ENCODE measurements around the gene RASSF6. TPM values are rescaled to one million over a fixed set of nuclear protein-coding genes. Genes with fewer than 3 reads are reported as not detected.

RASSF6 gene
- total and polyA plus RNA-seq, 2 donors (not counting 1 experiment from before 2014, with no cell fraction given) = under 0.01 to 0.01 TPM

- Histone ChIP-seq H3K9me3 (ENCODE audit: control insufficient read depth, insufficient read depth, low read depth, low read length) (no peaks in the 10 kb centered on the region), H3K36me3 (ENCODE audit: control insufficient read depth, insufficient read depth, low read length) (no peaks in the 10 kb centered on the region), H3K9ac (ENCODE audit: insufficient read depth, low read length) (no peak overlapping the region), H3K27ac (ENCODE audit: insufficient read depth, low read length) (no peak overlapping the region), H3K4me1 (ENCODE audit: control insufficient read depth, extremely low read depth, insufficient read depth, low read length) (no peaks in the 10 kb centered on the region), H3K4me2 (ENCODE audit: extremely low read depth, insufficient read depth, low read length) (no peak overlapping the region), H2AFZ (ENCODE audit: low read length) (no peak overlapping the region), H3K27me3 (ENCODE audit: control insufficient read depth, insufficient read depth, low read length) (peaks cover 3% of the 10 kb centered on the region), H4K20me1 (ENCODE audit: control insufficient read depth, extremely low read depth, insufficient read depth, low read length) (no peaks in the 10 kb centered on the region), H3K4me3 (replicated peaks in 1 of 4; ENCODE audit: control extremely low read depth in 1 of 4, insufficient read depth in 1 of 4, low read depth in 3 of 4, low read length in 4 of 4) (no peak overlapping the region), H3K79me2 (ENCODE audit: control insufficient read depth, insufficient read depth, low read length) (no peaks in the 10 kb centered on the region)
- TF ChIP-seq EZH2 (IDR thresholded peaks at IDR 0.05; ENCODE audit: low read length, missing control alignments) = no peak
- no peak for TF ChIP-seq CTCF (conservative IDR thresholded peaks at IDR 0.05 in 1 of 2, IDR thresholded peaks at IDR 0.05 in 1 of 2; ENCODE audit: low read depth in 1 of 2, low read length in 2 of 2)
- DNase-seq (ENCODE audit: low read depth in 2 of 2) = peak in 1 of 2 donors; percentile 26
These were observed 80.8 kb downstream of the RASSF6 start for GRCh38 chr4:73539386-73539785.

DNA sequence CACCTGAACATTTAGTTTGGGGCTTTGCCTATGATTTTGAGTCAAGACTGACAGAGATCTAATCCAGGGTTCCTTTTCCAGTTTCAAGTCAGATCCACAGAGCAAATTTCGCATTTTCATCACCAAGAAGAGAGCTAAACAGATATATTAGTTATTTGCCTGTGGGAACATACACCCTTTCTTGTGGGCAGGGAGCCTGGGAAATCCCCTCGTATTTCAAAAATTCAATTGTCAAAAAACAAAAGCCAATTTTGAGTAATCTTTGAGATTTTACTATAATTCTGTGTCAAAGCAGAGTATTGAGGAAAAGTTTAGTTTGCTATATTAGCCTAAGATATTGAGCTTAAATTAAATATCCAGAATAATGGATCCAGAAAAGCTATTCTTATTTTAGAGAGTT, 82.1 kb downstream of the RASSF6 start:
- DNase-seq (ENCODE audit: low read depth in 2 of 2) = no peak
- Histone ChIP-seq H3K4me3 (replicated peaks in 1 of 4; ENCODE audit: control extremely low read depth in 1 of 4, insufficient read depth in 1 of 4, low read depth in 3 of 4, low read length in 4 of 4) (no peak overlapping the region), H3K79me2 (ENCODE audit: control insufficient read depth, insufficient read depth, low read length) (no peaks in the 10 kb centered on the region), H3K27me3 (ENCODE audit: control insufficient read depth, insufficient read depth, low read length) (peaks cover 3% of the 10 kb centered on the region), H2AFZ (ENCODE audit: low read length) (no peak overlapping the region), H3K4me2 (ENCODE audit: extremely low read depth, insufficient read depth, low read length) (no peak overlapping the region), H3K4me1 (ENCODE audit: control insufficient read depth, extremely low read depth, insufficient read depth, low read length) (no peaks in the 10 kb centered on the region), H3K27ac (ENCODE audit: insufficient read depth, low read length) (no peak overlapping the region), H3K9me3 (ENCODE audit: control insufficient read depth, insufficient read depth, low read depth, low read length) (no peaks in the 10 kb centered on the region), H3K36me3 (ENCODE audit: control insufficient read depth, insufficient read depth, low read length) (no peaks in the 10 kb centered on the region), H3K9ac (ENCODE audit: insufficient read depth, low read length) (no peak overlapping the region), H4K20me1 (ENCODE audit: control insufficient read depth, extremely low read depth, insufficient read depth, low read length) (no peaks in the 10 kb centered on the region)
- TF ChIP-seq EZH2 (IDR thresholded peaks at IDR 0.05; ENCODE audit: low read length, missing control alignments) (no peak), CTCF (conservative IDR thresholded peaks at IDR 0.05 in 1 of 2, IDR thresholded peaks at IDR 0.05 in 1 of 2; ENCODE audit: low read depth in 1 of 2, low read length in 2 of 2) (no peak)

DNA sequence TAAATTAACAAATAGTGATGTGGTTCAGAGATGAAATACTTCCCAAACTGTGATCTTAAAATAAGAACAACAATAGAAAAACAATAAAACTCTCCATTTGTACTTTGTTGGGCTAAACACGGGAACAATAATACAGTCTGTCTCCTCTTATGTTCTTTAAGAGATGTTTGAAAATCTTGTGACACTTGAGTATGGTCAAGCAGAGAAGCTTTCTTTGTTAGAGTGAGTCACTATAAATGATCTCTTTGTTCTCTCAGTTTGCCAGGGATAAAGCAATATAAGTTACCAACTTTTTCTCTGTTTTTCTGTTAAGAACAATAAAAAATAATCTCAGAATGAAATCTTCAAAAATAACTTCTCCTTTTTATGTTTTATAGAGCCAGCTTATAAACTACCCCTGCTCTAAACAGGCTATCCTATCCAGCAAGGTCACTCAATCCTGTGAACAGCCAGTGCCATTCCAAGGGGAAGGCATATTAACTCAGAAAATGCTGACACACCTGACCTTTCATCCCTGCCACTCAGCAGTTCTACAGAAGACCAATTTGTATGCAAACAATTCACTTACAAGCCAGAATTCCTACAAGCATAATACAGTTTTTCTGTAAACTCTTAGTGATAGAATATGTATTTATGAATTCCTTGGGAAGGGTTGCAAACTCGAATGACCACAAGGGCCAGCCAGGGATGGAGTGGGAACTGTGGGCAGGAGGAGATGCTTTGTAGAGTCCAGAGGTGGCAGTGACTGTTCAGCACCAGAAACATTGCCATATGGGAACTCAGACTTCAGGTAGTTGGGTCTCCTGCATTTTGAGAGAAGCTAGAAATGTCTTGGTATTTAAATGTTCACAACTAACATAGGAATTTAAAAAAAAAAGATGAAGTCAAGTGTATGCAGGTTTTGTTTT, 86.5 kb downstream of the RASSF6 start:
- H3K9me3 ChIP-seq (ENCODE audit: control insufficient read depth, insufficient read depth, low read depth, low read length) = no peaks in the 10 kb centered on the region
- no peak overlapping the region for H3K9ac ChIP-seq (ENCODE audit: insufficient read depth, low read length)
- no peak for TF ChIP-seq CTCF (conservative IDR thresholded peaks at IDR 0.05 in 1 of 2, IDR thresholded peaks at IDR 0.05 in 1 of 2; ENCODE audit: low read depth in 1 of 2, low read length in 2 of 2)
- no peak for TF ChIP-seq EZH2 (IDR thresholded peaks at IDR 0.05; ENCODE audit: low read length, missing control alignments)
- H2AFZ ChIP-seq (ENCODE audit: low read length) = no peak overlapping the region
- H3K4me2 ChIP-seq (ENCODE audit: extremely low read depth, insufficient read depth, low read length) = no peak overlapping the region
- no peak for DNase-seq (ENCODE audit: low read depth in 2 of 2)
- H3K4me1 ChIP-seq (ENCODE audit: control insufficient read depth, extremely low read depth, insufficient read depth, low read length) = no peaks in the 10 kb centered on the region
- H3K27ac ChIP-seq (ENCODE audit: insufficient read depth, low read length) = no peak overlapping the region
- no peaks in the 10 kb centered on the region for H3K27me3 ChIP-seq (ENCODE audit: control insufficient read depth, insufficient read depth, low read length)
- no peaks in the 10 kb centered on the region for H3K79me2 ChIP-seq (ENCODE audit: control insufficient read depth, insufficient read depth, low read length)
- H3K36me3 ChIP-seq (ENCODE audit: control insufficient read depth, insufficient read depth, low read length) = no peaks in the 10 kb centered on the region
- no peak overlapping the region for H3K4me3 ChIP-seq (replicated peaks in 1 of 4; ENCODE audit: control extremely low read depth in 1 of 4, insufficient read depth in 1 of 4, low read depth in 3 of 4, low read length in 4 of 4)
- H4K20me1 ChIP-seq (ENCODE audit: control insufficient read depth, extremely low read depth, insufficient read depth, low read length) = no peaks in the 10 kb centered on the region
